ENCODE data around the gene CNP. TPM values are rescaled to one million over a fixed set of nuclear protein-coding genes. Genes with fewer than 3 reads are reported as not detected.

Gene CNP
- total RNA-seq, 1 experiment from 2014 or later: 51.2 TPM

- Histone ChIP-seq H3K9me2 (ENCODE audit: insufficient read depth) (no peaks in the 10 kb centered on the region), H3K4me3 (replicated peaks in 1 of 2; ENCODE audit: low read depth in 1 of 2, low read length in 2 of 2) (no peak overlapping the region), H3K36me3 (ENCODE audit: control insufficient read depth in 1 of 2, insufficient read depth in 2 of 2, low read length in 2 of 2) (peaks cover 32 to 42% of the 10 kb centered on the region in 2 experiments; a peak in 3 of 4 replicates), H3K27ac (ENCODE audit: low read depth, low read length) (no peak overlapping the region), H3K9me3 (ENCODE audit: control insufficient read depth in 1 of 2, insufficient read depth in 1 of 2, low read depth in 1 of 2, low read length in 2 of 2) (no peaks in the 10 kb centered on the region), H4K20me1 (ENCODE audit: insufficient read depth) (no peaks in the 10 kb centered on the region), H2AFZ (ENCODE audit: low read depth, low read length, poor library complexity, severe bottlenecking) (no peak overlapping the region), H3K27me3 (ENCODE audit: insufficient read depth, low read length) (no peaks in the 10 kb centered on the region), H3K9ac (ENCODE audit: low read length) (no peak overlapping the region), H3K4me2 (ENCODE audit: low read length) (no peak overlapping the region), H3K79me2 (ENCODE audit: insufficient read depth, low read length) (peaks cover 21% of the 10 kb centered on the region), H3K4me1 (ENCODE audit: control insufficient read depth in 1 of 2, insufficient read depth in 2 of 2, low read length in 2 of 2) (peaks cover 0 to 13% of the 10 kb centered on the region in 2 experiments; a peak in 3 of 4 replicates)
- CTCF ChIA-PET: no interaction called here
- RAD21 ChIA-PET (ENCODE audit: low non-redundant PET in 1 of 2, low total read pairs in 2 of 2, uncharacterized antibody in 2 of 2, unreplicated experiment in 2 of 2): no interaction called here
- DNase-seq (ENCODE audit: low read depth, low spot score) (no peak), ATAC-seq (no peak)
- TF ChIP-seq CBX3 (IDR thresholded peaks at IDR 0.05; ENCODE audit: low read depth): no peak
- TF ChIP-seq SIN3A (IDR thresholded peaks at IDR 0.05; ENCODE audit: low read depth): no peak
- TF ChIP-seq POLR2A (IDR thresholded peaks at IDR 0.05; ENCODE audit: borderline replicate concordance, extremely low read depth, insufficient read depth, insufficient read length): no peak
- no peak for TF ChIP-seq EZH2phosphoT487 (IDR thresholded peaks at IDR 0.05; ENCODE audit: borderline replicate concordance)
- no peak for TF ChIP-seq RAD21 (IDR thresholded peaks at IDR 0.05; ENCODE audit: low read depth)
- BruUV-seq (replicated peaks): TSS peak; percentile 5
- intact Hi-C loops (cut with micrococcal nuclease): no loop called here
- POLR2A ChIA-PET: no interaction called here
Observed at GRCh38 chr17:41970901-41971331, 4.3 kb downstream of the CNP start.

GRCh38 chr17:41971721-41972523 is 5.3 kb downstream of the CNP start:
- Histone ChIP-seq H3K9me3 (ENCODE audit: control insufficient read depth in 1 of 2, insufficient read depth in 1 of 2, low read depth in 1 of 2, low read length in 2 of 2) (no peaks in the 10 kb centered on the region), H4K20me1 (ENCODE audit: insufficient read depth) (no peaks in the 10 kb centered on the region), H3K4me1 (ENCODE audit: control insufficient read depth in 1 of 2, insufficient read depth in 2 of 2, low read length in 2 of 2) (peaks cover 0 to 7% of the 10 kb centered on the region in 2 experiments; a peak in 3 of 4 replicates), H3K79me2 (ENCODE audit: insufficient read depth, low read length) (peaks cover 20% of the 10 kb centered on the region), H3K4me2 (ENCODE audit: low read length) (no peak overlapping the region), H3K27me3 (ENCODE audit: insufficient read depth, low read length) (no peaks in the 10 kb centered on the region), H2AFZ (ENCODE audit: low read depth, low read length, poor library complexity, severe bottlenecking) (no peak overlapping the region), H3K36me3 (ENCODE audit: control insufficient read depth in 1 of 2, insufficient read depth in 2 of 2, low read length in 2 of 2) (peaks cover 38 to 49% of the 10 kb centered on the region in 2 experiments; a peak in 3 of 4 replicates), H3K27ac (ENCODE audit: low read depth, low read length) (no peak overlapping the region), H3K4me3 (replicated peaks in 1 of 2; ENCODE audit: low read depth in 1 of 2, low read length in 2 of 2) (no peak overlapping the region), H3K9ac (ENCODE audit: low read length) (no peak overlapping the region), H3K9me2 (ENCODE audit: insufficient read depth) (no peaks in the 10 kb centered on the region)
- intact Hi-C loops (cut with micrococcal nuclease): no loop called here
- DNase-seq (ENCODE audit: low read depth, low spot score) (no peak), ATAC-seq (no peak)
- no TSS peak for BruUV-seq (replicated peaks)
- ChIA-PET RAD21 (ENCODE audit: low non-redundant PET in 1 of 2, low total read pairs in 2 of 2, uncharacterized antibody in 2 of 2, unreplicated experiment in 2 of 2) (no interaction called here), POLR2A (no interaction called here), CTCF (no interaction called here)
- TF ChIP-seq YY1 (IDR thresholded peaks at IDR 0.05; ENCODE audit: extremely low read depth, insufficient replicate concordance, low read depth, low read length) (no peak), EGR1 (IDR thresholded peaks at IDR 0.05; ENCODE audit: low read depth) (no peak), POLR2AphosphoS5 (IDR thresholded peaks at IDR 0.05; ENCODE audit: low read depth, low read length) (no peak), ATF3 (IDR thresholded peaks at IDR 0.05) (no peak), REST (IDR thresholded peaks at IDR 0.05; ENCODE audit: low read depth) (no peak), MAX (IDR thresholded peaks at IDR 0.05) (no peak), POLR2A (IDR thresholded peaks at IDR 0.05; ENCODE audit: borderline replicate concordance, extremely low read depth, insufficient read depth, insufficient read length) (no peak), TCF7L2 (IDR thresholded peaks at IDR 0.05; ENCODE audit: borderline replicate concordance, extremely low read depth, insufficient read depth, insufficient read length) (no peak), SRF (IDR thresholded peaks at IDR 0.05; ENCODE audit: low read depth) (no peak), ZFX (IDR thresholded peaks at IDR 0.05) (no peak), JUND (IDR thresholded peaks at IDR 0.05) (no peak), ZNF274 (IDR thresholded peaks at IDR 0.05; ENCODE audit: low read depth, low read length) (no peak), CEBPB (IDR thresholded peaks at IDR 0.05; ENCODE audit: low read depth) (no peak), EZH2 (IDR thresholded peaks at IDR 0.05) (no peak)
